ENCODE data around the gene ZMYND10.
"Not testable (repeated sequence)": the region's sequence is repeated elsewhere in the genome, so short reads cannot be mapped to it uniquely, and the experiment has no call there.

The ZMYND10 gene

DNA sequence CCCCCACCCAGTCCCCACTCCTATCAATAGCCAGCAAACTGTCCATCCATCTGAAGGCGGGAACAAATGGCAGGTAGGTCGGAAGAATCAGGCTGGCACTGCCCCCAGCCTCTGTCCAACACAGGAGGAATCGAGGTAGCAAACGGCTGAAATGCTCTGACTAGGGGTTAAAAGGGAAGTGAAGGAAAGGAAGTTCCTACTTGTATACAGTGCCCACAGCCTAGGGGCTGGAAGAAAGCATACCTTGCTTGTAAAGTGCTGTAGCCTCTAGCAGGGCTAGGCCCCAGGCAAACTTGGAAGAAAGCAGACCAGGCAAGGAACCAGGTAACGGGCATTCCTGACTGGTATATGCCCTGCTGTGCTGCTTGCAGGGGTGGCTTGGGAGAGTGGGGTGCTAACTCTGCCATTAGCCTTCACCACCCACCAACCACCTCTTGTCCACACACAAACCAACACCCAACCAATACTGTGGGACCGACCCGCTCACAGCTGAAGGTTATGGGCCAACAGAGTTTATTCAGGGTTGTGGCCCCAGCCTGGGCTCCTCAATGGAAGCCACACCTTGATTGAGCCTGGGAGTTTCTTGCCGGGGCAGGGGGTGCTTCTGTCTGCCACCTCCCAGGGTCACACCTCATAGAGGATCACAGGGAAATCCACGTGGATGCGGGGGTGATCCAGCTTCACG, 19.9 kb downstream of the ZMYND10 start:
- no peak for DNase-seq (ENCODE audit: low read depth)

DNA sequence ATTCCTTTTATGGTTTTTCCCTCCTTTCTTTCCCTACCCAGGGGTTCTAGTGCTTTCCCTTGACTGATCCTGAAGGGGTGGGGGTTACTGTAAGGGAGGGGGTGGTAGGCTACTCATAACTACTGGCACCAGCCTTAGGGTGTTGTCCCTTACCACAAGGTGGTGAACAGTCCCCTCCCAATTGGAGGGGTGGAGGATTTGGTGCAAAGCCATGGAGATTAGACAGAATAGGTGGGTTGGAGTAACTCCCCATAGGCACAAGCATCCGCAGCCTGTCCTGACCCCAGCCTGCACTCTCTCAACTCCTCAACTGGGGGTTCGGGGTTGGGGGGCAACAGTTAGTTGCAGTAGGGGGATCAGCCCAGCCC, 20.4 kb downstream of the ZMYND10 start:
- no peak for DNase-seq (ENCODE audit: low read depth)

DNA sequence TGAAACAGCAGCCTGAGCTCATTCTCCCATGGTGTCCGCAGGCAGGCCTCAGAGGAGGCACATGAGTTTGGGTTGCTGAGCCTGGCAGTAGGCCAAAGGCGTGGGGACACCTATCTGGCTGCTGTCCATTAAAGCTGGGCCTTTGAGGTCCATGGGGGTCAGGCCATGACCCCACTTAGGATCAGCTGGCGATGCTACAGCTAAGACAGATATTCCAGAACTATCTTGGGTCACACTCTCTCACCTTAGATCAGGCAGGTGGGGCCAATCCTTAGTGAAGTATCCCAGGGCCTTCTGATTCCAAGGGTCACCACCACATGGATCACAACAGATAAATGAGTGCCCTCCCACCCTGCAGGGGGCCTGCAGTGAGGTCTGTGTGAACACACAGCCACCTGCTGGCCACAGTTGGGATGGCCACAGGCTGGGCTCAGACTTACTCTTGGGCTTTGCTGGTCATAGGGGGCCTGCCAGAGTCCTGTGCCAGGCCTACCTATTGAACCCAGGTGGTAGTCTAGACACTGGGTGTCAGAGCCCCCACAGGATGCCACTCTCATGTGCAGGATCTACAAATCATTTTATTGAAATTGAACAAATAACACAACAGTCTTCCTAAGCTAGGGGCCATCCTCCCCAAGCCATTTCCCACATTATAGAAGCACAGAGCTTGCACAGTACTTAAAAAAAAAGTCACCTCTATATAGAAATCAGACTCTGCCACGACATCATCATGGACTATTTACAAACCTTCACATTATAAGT, 21.0 kb downstream of the ZMYND10 start:
- peak; percentile 44 for DNase-seq (ENCODE audit: low read depth)

DNA sequence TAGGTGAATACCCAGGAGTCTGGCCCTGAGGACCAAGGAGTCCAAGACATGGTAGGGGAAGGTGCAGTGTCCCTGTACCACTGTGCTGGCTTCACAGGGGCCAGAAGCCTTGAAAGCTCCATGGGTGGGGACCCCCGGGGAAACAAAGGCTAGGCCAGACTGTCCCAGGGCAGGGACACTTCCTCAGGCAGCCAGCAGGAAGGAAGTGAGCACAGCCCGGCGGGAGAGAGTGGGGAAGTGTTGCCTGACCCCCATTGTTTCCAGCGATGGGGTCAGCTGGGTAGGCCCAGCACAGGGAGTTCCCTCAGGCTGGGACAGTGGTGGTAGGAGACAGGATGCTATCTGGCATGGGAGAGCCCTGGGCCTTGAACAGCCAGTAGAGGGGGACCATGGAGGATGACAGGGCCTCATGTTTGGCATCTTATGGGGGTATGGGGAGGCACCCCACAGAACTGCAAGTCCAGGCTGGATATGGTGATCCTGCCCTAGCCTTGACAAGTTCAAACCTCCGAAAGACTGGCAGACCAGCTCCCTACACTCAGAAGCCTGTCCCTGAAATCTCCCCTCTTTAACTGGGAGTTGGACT, 21.8 kb downstream of the ZMYND10 start:
- no peak for DNase-seq (ENCODE audit: low read depth)

DNA sequence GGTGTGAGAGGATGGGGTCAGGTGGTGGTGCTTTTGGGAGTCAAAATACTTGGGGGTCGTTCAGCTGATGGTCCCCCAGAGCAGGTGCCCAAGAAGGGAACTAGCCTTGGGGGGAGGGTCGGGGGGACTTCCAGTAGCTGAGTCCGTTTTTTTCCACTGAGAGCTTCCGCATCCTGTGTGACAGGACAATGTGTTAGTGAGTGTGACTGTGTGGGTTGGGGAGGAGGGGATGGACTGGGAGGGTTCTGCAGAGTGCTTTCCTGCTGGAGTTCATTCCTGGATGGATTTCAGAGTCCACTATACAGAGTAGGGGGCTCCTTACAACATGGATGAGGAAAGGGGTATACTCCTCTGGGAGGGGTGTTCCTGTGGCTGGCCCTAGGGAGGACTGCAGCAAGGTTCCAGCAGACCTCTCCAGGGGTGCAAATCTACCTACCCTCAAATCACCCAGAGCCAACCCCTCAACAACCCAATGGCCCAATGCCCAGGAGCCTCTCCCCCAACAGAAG, 22.4 kb downstream of the ZMYND10 start:
- no peak for DNase-seq (ENCODE audit: low read depth)

DNA sequence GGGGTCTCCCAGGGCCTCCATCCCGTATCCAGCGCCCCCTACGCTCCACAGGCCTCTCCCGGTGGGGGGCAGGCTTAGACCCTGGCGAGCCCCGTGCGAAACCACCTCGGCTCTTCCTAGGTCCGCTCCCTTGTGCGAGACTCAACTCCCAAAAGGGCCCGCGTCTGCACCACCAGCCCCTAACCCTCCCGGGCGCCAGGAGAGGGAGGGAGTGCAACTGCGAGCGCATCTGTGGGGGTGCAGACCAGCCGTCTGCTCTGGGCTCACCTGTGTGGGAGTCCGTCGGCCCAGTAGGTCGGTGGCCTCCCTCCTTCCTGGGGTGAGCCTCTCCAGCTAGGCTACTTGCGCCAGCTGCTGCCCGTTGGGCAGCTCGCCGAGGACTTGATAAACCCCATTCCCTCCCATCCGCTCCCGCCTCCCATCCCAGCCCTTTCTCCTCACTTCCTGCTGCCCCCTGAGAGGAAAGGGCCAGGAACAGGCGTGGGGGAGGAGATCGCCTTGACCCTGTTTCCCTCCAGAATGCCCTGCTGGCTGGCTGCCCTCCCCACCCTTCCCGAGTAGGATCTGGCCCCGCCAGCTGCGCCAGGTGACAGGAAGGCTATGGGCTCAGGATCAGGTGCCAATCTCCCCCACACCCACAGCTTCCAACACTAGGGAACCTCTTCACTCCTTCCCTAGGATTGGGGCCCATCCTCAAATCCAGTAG, 23.0 kb downstream of the ZMYND10 start, which contains the start of gene HYAL2:
Gene HYAL2 (minus strand): TSS at position 360 of the 706 bp plus-strand sequence. CDS start 2,256 bp downstream, outside the sequence.
- no peak for DNase-seq (ENCODE audit: low read depth)

DNA sequence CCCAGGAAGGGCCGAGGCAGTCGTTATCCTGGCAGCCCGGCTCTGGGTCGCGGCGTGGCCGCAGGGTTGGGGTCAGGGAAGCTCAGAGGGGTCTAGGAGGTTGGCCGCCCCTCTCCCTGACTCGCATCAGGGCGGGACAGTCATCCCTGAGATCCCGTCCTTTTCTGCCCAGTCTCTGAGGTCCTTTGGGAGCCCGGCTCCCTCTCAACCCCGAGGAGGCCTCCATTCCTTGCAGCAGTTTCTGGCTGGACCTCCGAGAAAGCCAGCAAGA, 23.5 kb downstream of the ZMYND10 start:
- DNase-seq (ENCODE audit: low read depth): no peak

DNA sequence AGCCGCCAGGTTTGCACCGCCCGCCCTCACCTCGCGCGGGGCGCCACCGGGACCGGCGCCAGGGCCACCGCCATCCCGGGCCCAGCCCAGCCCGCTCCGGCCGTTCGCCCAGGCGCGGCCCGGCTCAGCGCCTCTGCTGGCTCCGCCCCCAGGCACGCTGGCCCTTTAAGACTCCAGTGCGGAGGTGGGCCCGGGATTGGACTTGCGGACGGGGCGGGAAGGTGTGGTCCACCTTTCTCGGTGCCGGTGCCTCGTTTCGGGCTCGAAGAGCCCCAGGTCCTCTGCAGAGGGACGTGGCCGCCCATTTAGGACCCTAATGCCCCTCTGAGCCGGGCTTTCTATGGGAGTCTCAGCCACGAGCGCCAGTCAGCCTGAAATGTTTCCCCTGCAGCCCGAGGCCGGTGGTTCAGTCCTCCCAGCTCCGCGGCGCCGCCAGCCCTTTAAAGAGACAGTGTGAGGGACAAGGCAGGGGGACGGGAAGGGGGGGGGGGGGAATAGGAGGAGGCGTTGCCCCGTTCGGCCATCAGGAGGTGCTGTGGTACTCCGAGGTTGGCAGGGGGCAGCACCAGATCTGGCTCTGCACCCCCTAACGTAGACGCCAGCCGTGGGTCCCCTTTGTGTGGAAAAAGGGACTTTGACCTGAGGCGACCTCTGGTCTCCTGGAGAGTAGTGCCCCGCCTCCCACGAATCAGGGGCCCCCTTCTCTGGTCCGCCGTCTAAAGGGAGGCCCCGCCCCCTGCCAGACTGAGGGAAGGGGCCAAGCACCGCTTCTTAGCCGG, 24.0 kb downstream of the ZMYND10 start:
- peak; percentile 75 for DNase-seq (ENCODE audit: low read depth)

DNA sequence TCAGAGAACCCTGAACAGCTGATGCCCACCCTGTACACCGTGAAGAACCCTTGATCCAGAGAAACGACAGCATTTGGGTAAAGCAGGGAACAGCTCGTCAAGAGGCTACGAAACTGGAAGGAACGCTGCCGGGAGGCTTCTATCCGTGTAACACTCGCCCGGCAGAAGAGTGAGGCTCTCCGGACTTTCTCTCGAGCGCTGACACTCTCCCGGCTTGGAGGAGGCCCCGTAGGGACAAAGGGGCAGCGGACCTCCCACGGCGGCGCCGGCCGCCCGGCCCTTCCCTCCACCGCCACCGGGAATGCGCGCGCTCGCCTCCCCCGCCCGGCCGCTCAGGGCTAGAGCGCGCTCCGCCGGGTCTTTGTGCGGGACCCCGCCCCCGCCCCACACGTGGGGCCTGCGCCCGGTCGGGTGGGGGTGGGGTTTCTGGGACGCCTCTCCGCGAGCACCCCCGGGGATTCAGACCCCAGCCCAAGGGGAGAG, 24.6 kb downstream of the ZMYND10 start:
- peak; percentile 47 for DNase-seq (ENCODE audit: low read depth)

DNA sequence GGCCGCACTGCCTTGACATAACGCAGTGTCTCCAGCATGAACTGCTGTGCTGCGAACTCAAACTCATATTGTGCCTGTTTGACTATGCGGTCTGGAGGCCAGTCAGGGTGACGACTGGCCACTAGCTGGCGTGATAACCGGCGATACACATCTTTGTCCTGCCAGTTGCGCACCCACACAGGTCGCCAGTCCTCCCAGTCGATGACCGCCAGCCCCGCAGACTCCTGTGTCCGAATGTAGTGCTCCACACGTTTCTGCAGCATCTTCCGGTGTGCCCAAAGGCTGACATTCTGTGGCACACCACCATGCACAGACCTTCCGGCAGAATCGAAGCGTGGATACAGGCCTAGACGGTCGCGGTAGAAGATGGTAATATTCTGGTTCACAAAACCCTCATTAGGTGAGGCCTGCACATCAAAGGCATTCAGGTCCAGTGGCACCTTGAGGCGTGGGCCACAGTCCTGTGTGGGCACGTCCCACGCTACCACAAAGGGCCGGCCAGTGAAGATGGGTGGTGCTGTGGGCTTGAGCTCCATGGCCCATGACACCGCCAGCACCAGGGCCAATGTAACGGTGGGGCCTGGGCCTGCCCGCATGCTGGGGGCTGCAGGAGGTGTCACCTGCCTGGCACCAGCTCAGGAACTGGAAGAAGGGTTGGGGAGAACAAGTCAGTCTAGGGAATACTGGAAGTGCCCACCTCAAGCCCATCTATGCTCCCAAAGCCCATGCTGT, 25.5 kb downstream of the ZMYND10 start:
- no peak for DNase-seq (ENCODE audit: low read depth)

DNA sequence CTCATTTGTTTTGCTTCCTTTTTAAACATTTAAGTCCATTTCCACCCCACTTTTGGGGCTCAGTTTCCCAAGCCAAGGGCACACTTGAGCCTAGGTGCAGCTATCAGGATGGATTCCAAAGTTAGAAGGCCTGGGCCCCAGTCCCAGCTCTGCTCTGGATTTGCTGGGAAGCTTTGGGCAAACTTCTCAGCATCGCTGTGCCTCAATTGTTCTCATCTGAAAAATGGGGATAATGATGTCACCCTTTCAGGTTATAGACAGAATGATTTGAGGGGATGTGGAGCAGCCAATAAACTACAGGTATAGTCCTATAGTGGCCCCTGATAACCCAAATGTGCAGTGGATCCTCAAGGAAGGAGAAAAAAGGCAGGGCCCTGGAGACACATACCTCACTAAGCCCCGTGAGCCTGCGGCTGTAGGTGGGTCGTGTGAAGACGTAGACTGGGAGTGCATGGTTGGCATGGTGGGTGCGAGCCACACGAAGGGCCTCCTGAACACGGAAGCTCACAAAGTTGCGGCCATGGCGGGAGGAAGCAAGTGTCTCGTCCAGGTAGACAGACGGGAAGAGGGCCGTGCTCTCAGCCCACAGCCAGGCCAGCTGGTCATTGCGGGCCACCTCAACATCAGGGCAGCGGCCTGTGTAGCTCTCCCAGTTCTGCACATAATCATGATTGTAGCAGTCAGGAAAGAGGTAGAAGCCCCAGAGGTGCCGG, 26.2 kb downstream of the ZMYND10 start:
- no peak for DNase-seq (ENCODE audit: low read depth)

DNA sequence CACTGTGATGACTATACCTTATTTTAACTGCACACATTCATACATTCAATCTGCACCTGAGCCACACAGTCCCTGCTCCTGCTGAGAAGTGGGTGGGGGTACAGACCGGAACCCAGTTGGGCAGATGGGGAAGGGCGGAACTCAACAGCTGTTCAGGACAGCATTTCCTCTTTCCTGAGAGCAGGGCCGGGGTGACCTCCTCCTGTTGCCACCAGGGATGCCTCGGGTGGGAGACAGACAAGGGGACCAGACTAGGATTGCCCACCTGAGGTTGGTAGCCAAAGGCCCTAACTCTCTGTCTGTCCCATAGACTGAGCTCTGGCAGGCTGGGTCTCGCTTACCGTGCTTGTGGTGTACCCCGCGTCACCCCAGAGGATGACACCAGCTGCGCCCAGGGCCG, 26.9 kb downstream of the ZMYND10 start:
- DNase-seq (ENCODE audit: low read depth): no peak

DNA sequence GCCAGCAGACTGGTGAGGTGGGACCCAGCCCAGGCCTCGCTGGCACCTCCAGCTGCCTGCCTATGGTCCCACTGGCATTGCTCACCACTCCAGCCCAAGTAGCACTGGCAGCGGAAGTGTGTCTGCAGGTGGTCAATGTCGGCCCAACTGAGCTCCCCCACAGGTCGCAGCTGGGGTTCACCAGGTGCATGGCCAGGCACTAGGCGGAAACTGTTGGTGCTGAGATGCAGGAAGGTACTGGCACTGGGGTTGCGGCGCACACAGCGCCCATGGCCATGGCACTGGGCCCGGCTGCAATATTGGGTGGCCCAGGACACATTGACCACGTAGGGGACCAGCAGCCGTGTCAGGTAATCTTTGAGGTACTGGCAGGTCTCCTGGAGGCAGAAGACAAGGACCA, 27.4 kb downstream of the ZMYND10 start:
- no peak for DNase-seq (ENCODE audit: low read depth)

DNA sequence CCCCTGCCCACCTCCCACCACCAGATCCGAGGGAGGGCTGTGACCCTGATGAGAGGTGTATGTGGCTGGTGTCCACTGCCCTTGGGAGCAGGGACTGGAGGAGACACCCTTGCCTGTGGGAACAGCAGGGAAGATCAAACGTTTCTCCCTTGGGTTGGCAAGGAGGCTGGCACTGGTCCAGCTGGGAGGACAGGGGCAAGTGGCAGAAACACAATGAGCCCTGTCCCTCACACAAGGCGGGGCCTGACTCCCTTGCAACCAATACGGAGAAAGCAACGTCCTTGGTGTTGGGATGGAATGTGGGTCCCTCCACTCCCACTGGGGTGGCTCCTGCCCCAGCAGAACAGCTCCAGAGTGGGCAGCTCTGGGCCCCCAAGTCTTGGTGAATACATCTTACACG, 28.2 kb downstream of the ZMYND10 start:
- no peak for DNase-seq (ENCODE audit: low read depth)

DNA sequence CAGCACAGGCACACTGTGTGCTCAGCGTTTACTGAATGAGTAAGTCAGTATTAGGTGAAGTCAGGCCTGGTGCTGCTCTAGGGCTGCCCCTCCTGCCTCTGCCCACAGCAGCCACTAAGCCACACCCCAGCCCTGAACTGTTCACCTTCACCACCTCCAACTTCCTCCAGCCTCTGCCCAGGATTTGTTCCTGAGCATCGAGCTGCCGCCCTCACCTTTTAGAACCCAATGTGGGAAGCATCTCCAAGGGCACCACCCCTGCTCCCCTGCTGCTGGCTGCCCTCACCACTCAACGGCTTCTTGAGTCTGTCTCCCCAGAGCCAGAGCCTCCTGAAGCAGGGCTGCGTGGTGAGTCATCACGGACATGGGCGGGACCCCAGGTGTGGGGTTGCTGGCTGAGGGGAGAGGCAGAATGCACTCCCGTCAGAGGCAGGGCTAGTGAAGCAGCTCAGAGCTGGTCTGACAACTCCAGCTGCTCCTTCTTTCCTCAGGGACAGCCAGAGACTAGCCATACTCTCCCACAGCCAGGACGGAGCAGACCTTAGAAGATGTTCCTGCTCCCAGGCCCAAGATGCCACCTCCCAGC, 28.8 kb downstream of the ZMYND10 start:
- DNase-seq (ENCODE audit: low read depth): peak; percentile 51

DNA sequence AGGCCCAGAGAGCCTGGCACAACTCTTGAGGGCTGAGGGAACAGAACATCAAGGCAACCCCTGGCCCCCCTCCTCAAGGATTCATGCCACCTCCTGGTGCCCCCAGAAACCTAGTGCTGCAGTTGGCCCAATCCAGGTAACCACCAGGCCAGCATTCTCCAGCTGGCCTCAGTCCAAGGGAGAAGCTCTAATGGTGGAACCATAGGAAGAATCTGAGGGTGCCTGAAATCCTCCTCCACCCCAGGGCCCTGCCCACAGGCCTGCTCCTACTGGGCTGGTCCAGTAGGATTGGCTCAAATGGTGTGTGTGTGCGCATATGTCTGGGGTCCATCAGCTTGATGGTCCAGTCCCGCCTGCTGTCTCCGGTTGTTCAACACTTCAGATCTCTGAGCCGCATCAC, 30.7 kb downstream of the ZMYND10 start:
- DNase-seq (ENCODE audit: low read depth): no peak

DNA sequence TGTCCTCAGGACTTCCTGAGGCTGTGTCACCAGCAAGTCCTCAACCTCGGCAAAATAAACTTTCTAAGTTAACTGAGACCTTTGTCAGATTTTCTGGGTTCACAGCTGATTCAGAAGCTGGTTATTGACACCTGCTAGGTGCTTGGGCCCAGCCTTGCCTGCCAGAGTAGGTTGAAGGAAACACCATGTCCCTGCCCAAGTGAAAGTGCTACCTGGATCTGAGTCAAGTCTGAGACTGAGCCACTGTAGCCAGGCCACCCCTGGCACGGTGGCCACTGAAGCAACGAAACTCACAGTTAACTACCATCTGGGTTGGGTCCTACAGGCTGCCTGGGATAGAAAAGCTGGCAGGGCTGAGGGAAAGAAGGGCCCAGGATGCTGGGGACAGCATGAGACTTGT, 31.2 kb downstream of the ZMYND10 start:
- DNase-seq (ENCODE audit: low read depth): no peak

DNA sequence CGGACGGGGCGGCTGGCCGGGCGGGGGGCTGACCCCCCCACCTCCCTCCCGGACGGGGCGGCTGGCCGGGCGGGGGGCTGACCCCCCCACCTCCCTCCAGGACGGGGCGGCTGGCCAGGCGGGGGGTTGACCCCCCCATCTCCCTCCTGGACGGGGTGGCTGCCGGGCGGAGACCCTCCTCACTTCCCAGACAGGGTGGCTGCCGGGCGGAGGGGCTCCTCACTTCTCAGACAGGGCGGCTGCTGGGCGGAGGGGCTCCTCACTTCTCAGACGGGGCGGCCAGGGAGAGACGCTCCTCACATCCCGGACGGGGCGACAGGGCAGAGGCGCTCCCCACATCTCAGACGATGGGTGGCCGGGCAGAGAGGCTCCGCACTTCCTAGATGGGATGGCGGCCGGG, 33.5 kb downstream of the ZMYND10 start:
- DNase-seq (ENCODE audit: low read depth): not testable (repeated sequence)

DNA sequence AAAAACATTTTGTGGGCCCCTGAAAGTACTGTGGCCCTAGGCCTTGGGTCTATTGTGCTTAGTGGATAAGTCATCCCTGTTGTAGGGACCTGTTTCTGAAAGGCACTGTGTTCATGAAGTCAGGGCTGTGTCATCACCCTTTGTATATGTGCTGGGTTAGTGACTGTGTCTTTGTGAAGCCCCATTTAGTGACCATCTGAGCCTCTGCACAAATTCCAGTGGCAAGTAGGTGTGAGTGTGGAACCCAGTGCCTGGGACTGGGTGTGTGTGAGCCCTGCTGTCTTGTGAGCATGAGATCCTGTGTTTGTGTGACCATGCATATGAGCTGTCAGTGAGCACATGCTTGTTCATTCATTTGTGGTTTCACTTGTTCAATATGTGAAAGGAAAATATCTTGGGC, 40.9 kb downstream of the ZMYND10 start:
- no peak for DNase-seq (ENCODE audit: low read depth)
